ENCODE measurements around the gene CACNA2D3.
"Not testable (repeated sequence)": the region's sequence is repeated elsewhere in the genome, so short reads cannot be mapped to it uniquely, and the experiment has no call there.

The CACNA2D3 gene

GRCh38 chr3:54447427-54447826 lies 325.1 kb downstream of the CACNA2D3 start:
- no peaks in the 10 kb centered on the region for H3K4me1 ChIP-seq (ENCODE audit: control insufficient read depth in 2 of 2, insufficient read depth in 1 of 2, low read depth in 1 of 2, low read length in 2 of 2)

GRCh38 chr3:54454806-54455205 lies 332.5 kb downstream of the CACNA2D3 start:
- H3K27me3 ChIP-seq (ENCODE audit: control insufficient read depth in 3 of 3, insufficient read depth in 3 of 3, low read depth in 1 of 3, low read length in 3 of 3), result no peaks in the 10 kb centered on the region
- DNase-seq (ENCODE audit: low spot score), result no peak
- no peaks in the 10 kb centered on the region for H3K9me3 ChIP-seq (replicated peaks in 1 of 2; ENCODE audit: control insufficient read depth in 2 of 2, insufficient read depth in 1 of 2, low read depth in 1 of 2, low read length in 2 of 2)
- H3K14ac ChIP-seq (ENCODE audit: low read length), result no peak overlapping the region
- H3K4me2 ChIP-seq (ENCODE audit: insufficient read depth, low read length, poor library complexity, severe bottlenecking), result no peak overlapping the region
- H3K4ac ChIP-seq (ENCODE audit: low read length), result no peak overlapping the region
- no peak overlapping the region for H2BK5ac ChIP-seq (ENCODE audit: low read length)
- H2BK15ac ChIP-seq (ENCODE audit: low read length), result no peak overlapping the region
- H3K18ac ChIP-seq (ENCODE audit: low read length), result no peak overlapping the region
- no peak overlapping the region for H2BK120ac ChIP-seq (ENCODE audit: low read depth, low read length)
- H2BK12ac ChIP-seq (ENCODE audit: low read length), result no peak overlapping the region
- H3K27ac ChIP-seq (replicated peaks; ENCODE audit: low read length), result no peak overlapping the region
- no peak overlapping the region for H2AFZ ChIP-seq (ENCODE audit: low read length)
- H3K4me3 ChIP-seq (ENCODE audit: low read length in 2 of 2), result no peak overlapping the region
- H4K91ac ChIP-seq (ENCODE audit: low read depth, low read length, poor library complexity), result no peak overlapping the region
- H4K8ac ChIP-seq (ENCODE audit: low read depth, low read length), result no peak overlapping the region
- H2AK5ac ChIP-seq (ENCODE audit: low read depth, low read length), result no peak overlapping the region
- H3K79me1 ChIP-seq (ENCODE audit: low read depth, low read length), result no peaks in the 10 kb centered on the region
- WGBS, 2 donors (ENCODE audit: extremely low coverage in 2 of 2, insufficient read length in 2 of 2, insufficient replicate concordance in 1 of 2), result no CpG with 5 or more reads among the region's 3 CpGs
- H3K36me3 ChIP-seq (replicated peaks in 1 of 2; ENCODE audit: control insufficient read depth in 2 of 2, insufficient read depth in 2 of 2, low read length in 2 of 2), result no peaks in the 10 kb centered on the region
- H3K4me1 ChIP-seq (ENCODE audit: control insufficient read depth in 2 of 2, insufficient read depth in 1 of 2, low read depth in 1 of 2, low read length in 2 of 2), result no peaks in the 10 kb centered on the region
- no peak overlapping the region for H3K9ac ChIP-seq (ENCODE audit: low read depth, low read length, poor library complexity)
- H3K23ac ChIP-seq (ENCODE audit: low read depth, low read length, poor library complexity), result no peak overlapping the region

More at GRCh38 chr3:54447427-54447826, 325.1 kb downstream of the CACNA2D3 start:
- Histone ChIP-seq H3K27me3 (ENCODE audit: control insufficient read depth in 3 of 3, insufficient read depth in 3 of 3, low read depth in 1 of 3, low read length in 3 of 3) (no peaks in the 10 kb centered on the region), H4K8ac (ENCODE audit: low read depth, low read length) (no peak overlapping the region), H3K9me3 (replicated peaks in 1 of 2; ENCODE audit: control insufficient read depth in 2 of 2, insufficient read depth in 1 of 2, low read depth in 1 of 2, low read length in 2 of 2) (no peaks in the 10 kb centered on the region), H2AK5ac (ENCODE audit: low read depth, low read length) (no peak overlapping the region), H3K23ac (ENCODE audit: low read depth, low read length, poor library complexity) (no peak overlapping the region), H2BK120ac (ENCODE audit: low read depth, low read length) (no peak overlapping the region), H3K79me1 (ENCODE audit: low read depth, low read length) (no peaks in the 10 kb centered on the region), H3K36me3 (replicated peaks in 1 of 2; ENCODE audit: control insufficient read depth in 2 of 2, insufficient read depth in 2 of 2, low read length in 2 of 2) (no peaks in the 10 kb centered on the region), H3K18ac (ENCODE audit: low read length) (no peak overlapping the region), H3K4me2 (ENCODE audit: insufficient read depth, low read length, poor library complexity, severe bottlenecking) (no peak overlapping the region), H2AFZ (ENCODE audit: low read length) (no peak overlapping the region), H4K91ac (ENCODE audit: low read depth, low read length, poor library complexity) (no peak overlapping the region), H2BK5ac (ENCODE audit: low read length) (no peak overlapping the region), H3K27ac (replicated peaks; ENCODE audit: low read length) (no peak overlapping the region), H3K14ac (ENCODE audit: low read length) (no peak overlapping the region), H2BK15ac (ENCODE audit: low read length) (no peak overlapping the region), H3K4ac (ENCODE audit: low read length) (no peak overlapping the region), H3K9ac (ENCODE audit: low read depth, low read length, poor library complexity) (no peak overlapping the region), H3K4me3 (ENCODE audit: low read length in 2 of 2) (no peak overlapping the region), H2BK12ac (ENCODE audit: low read length) (no peak overlapping the region)
- DNase-seq (ENCODE audit: low spot score), result no peak
- no CpG with 5 or more reads among the region's 2 CpGs for WGBS, 2 donors (ENCODE audit: extremely low coverage in 2 of 2, insufficient read length in 2 of 2, insufficient replicate concordance in 1 of 2)

GRCh38 chr3:54458357-54458756 lies 336.0 kb downstream of the CACNA2D3 start:
- Histone ChIP-seq H3K4me1 (ENCODE audit: control insufficient read depth in 2 of 2, insufficient read depth in 1 of 2, low read depth in 1 of 2, low read length in 2 of 2) (no peaks in the 10 kb centered on the region), H3K14ac (ENCODE audit: low read length) (no peak overlapping the region), H3K4me2 (ENCODE audit: insufficient read depth, low read length, poor library complexity, severe bottlenecking) (no peak overlapping the region), H2AFZ (ENCODE audit: low read length) (no peak overlapping the region), H3K23ac (ENCODE audit: low read depth, low read length, poor library complexity) (no peak overlapping the region), H3K79me1 (ENCODE audit: low read depth, low read length) (no peaks in the 10 kb centered on the region), H3K4ac (ENCODE audit: low read length) (no peak overlapping the region), H3K27ac (replicated peaks; ENCODE audit: low read length) (no peak overlapping the region), H3K9me3 (replicated peaks in 1 of 2; ENCODE audit: control insufficient read depth in 2 of 2, insufficient read depth in 1 of 2, low read depth in 1 of 2, low read length in 2 of 2) (no peaks in the 10 kb centered on the region), H3K27me3 (ENCODE audit: control insufficient read depth in 3 of 3, insufficient read depth in 3 of 3, low read depth in 1 of 3, low read length in 3 of 3) (no peaks in the 10 kb centered on the region), H2AK5ac (ENCODE audit: low read depth, low read length) (no peak overlapping the region), H3K18ac (ENCODE audit: low read length) (no peak overlapping the region), H4K91ac (ENCODE audit: low read depth, low read length, poor library complexity) (no peak overlapping the region), H2BK12ac (ENCODE audit: low read length) (no peak overlapping the region), H3K9ac (ENCODE audit: low read depth, low read length, poor library complexity) (no peak overlapping the region), H4K8ac (ENCODE audit: low read depth, low read length) (no peak overlapping the region), H2BK120ac (ENCODE audit: low read depth, low read length) (no peak overlapping the region), H3K36me3 (replicated peaks in 1 of 2; ENCODE audit: control insufficient read depth in 2 of 2, insufficient read depth in 2 of 2, low read length in 2 of 2) (no peaks in the 10 kb centered on the region), H2BK15ac (ENCODE audit: low read length) (no peak overlapping the region), H2BK5ac (ENCODE audit: low read length) (no peak overlapping the region), H3K4me3 (ENCODE audit: low read length in 2 of 2) (no peak overlapping the region)
- DNase-seq (ENCODE audit: low spot score), result no peak
- no CpG with 5 or more reads among the region's 2 CpGs for WGBS, 2 donors (ENCODE audit: extremely low coverage in 2 of 2, insufficient read length in 2 of 2, insufficient replicate concordance in 1 of 2)

- not testable (repeated sequence) for H2AK5ac ChIP-seq (ENCODE audit: low read depth, low read length); H4K8ac ChIP-seq (ENCODE audit: low read depth, low read length); H2BK12ac ChIP-seq (ENCODE audit: low read length); H3K14ac ChIP-seq (ENCODE audit: low read length); H2BK5ac ChIP-seq (ENCODE audit: low read length); H3K23ac ChIP-seq (ENCODE audit: low read depth, low read length, poor library complexity); H3K18ac ChIP-seq (ENCODE audit: low read length); H2AFZ ChIP-seq (ENCODE audit: low read length); H3K4me1 ChIP-seq (ENCODE audit: control insufficient read depth in 2 of 2, insufficient read depth in 1 of 2, low read depth in 1 of 2, low read length in 2 of 2); H2BK15ac ChIP-seq (ENCODE audit: low read length); H3K4me3 ChIP-seq (ENCODE audit: low read length in 2 of 2); H3K79me1 ChIP-seq (ENCODE audit: low read depth, low read length); H3K27ac ChIP-seq (replicated peaks; ENCODE audit: low read length); H4K91ac ChIP-seq (ENCODE audit: low read depth, low read length, poor library complexity); DNase-seq (ENCODE audit: low spot score); H3K27me3 ChIP-seq (ENCODE audit: control insufficient read depth in 3 of 3, insufficient read depth in 3 of 3, low read depth in 1 of 3, low read length in 3 of 3); H3K9me3 ChIP-seq (replicated peaks in 1 of 2; ENCODE audit: control insufficient read depth in 2 of 2, insufficient read depth in 1 of 2, low read depth in 1 of 2, low read length in 2 of 2); H2BK120ac ChIP-seq (ENCODE audit: low read depth, low read length); H3K36me3 ChIP-seq (replicated peaks in 1 of 2; ENCODE audit: control insufficient read depth in 2 of 2, insufficient read depth in 2 of 2, low read length in 2 of 2); H3K9ac ChIP-seq (ENCODE audit: low read depth, low read length, poor library complexity); H3K4ac ChIP-seq (ENCODE audit: low read length)
- H3K4me2 ChIP-seq (ENCODE audit: insufficient read depth, low read length, poor library complexity, severe bottlenecking), result peak overlapping the region; percentile 11
- no CpG with 5 or more reads among the region's 23 CpGs for WGBS, 2 donors (ENCODE audit: extremely low coverage in 2 of 2, insufficient read length in 2 of 2, insufficient replicate concordance in 1 of 2)
Observed at GRCh38 chr3:54464554-54464953, 342.2 kb downstream of the CACNA2D3 start.

Data from neuronal stem cell (in vitro differentiated cells).